Endothelial cell of umbilical vein (primary cell): ENCODE measurements around the gene AGBL4. TPM values are rescaled to one million over a fixed set of nuclear protein-coding genes. Genes with fewer than 3 reads are reported as not detected.

ENCODE experiments used
- BruUV-seq: library from RNA; stranded (reverse); fragments of 400-500 nt; replicated peaks from 2 replicates; lab custom pipeline; 2021; lab: Mats Ljungman, UMichigan
- CTCF ChIA-PET: fragments of 300-600, 350-600 bp; sonication (Branson Sonifier 250); formaldehyde crosslinking; loops from one replicate; lab custom pipeline; 2021; ENCODE audit warnings: antibody characterized with exemption, inconsistent platforms; lab: Charles Lee
- POLR2A ChIA-PET: fragments of 300-600, 350-600 bp; sonication (Branson Sonifier 250); formaldehyde crosslinking; loops from one replicate; lab custom pipeline; 2021; ENCODE audit warnings: antibody characterized with exemption, inconsistent platforms; lab: Charles Lee
- DNase-seq: peaks from one replicate; pipeline ENCODE4 v3.0.0-alpha.2; 2011; ENCODE audit warnings: low read depth, low spot score
- FAIRE-seq: peaks from 2 replicates; lab custom pipeline; 2011; peaks lifted over from hg19 to GRCh38; lab: Jason Lieb, UNC
- H2AFZ ChIP-seq: 2 replicates; pipeline ENCODE4 v1.6.0; 2012; ENCODE audit warnings: low read depth, low read length, control low read depth, inconsistent platforms
- H3K27ac ChIP-seq: 2 replicates; pipeline ENCODE4 v1.5.1; 2011; ENCODE audit warnings: low read depth, mild to moderate bottlenecking, control low read depth, low read length, moderate library complexity; ENCODE audit not compliant: insufficient read depth
- H3K27me3 ChIP-seq, 2 experiments: 2 replicates each; pipeline versions ENCODE4 v1.6.0 to v1.6.1; 2011; ENCODE audit warnings: low read length in 2 of 2, mixed read lengths in 1 of 2; ENCODE audit not compliant: control insufficient read depth in 2 of 2, insufficient read depth in 2 of 2
- H3K36me3 ChIP-seq, 2 experiments: 2 replicates in 1 of 2; 3 replicates in 1 of 2; pipeline ENCODE4 v1.5.1; 2011; ENCODE audit warnings: low read length in 2 of 2, mild to moderate bottlenecking in 1 of 2, moderate library complexity in 1 of 2; ENCODE audit not compliant: control insufficient read depth in 2 of 2, insufficient read depth in 2 of 2; ENCODE audit errors: extremely low read depth in 1 of 2
- H3K4me1 ChIP-seq: 3 replicates; pipeline ENCODE4 v1.5.1; 2011; ENCODE audit warnings: mild to moderate bottlenecking, low read length; ENCODE audit not compliant: control insufficient read depth, insufficient read depth; ENCODE audit errors: extremely low read depth
- H3K4me2 ChIP-seq: 2 replicates; pipeline ENCODE4 v1.6.1; 2011; ENCODE audit warnings: low read length, control low read depth, mixed read lengths; ENCODE audit not compliant: insufficient read depth
- H3K4me3 ChIP-seq, 3 experiments: fragments of 200-600 bp in 1 of 3; sonication (generic), shearing (Covaris generic) in 1 of 3; replicated peaks in 1 of 3; 2 replicates each; pipeline ENCODE4 v1.5.1; 2011 to 2016; ENCODE audit warnings: control low read depth in 3 of 3, low read length in 3 of 3, mild to moderate bottlenecking in 2 of 3, inconsistent platforms in 1 of 3, low read depth in 1 of 3, moderate library complexity in 1 of 3; ENCODE audit not compliant: insufficient read depth in 1 of 3
- H3K79me2 ChIP-seq: 2 replicates; pipeline ENCODE4 v1.6.0; 2012; ENCODE audit warnings: low read length, inconsistent platforms; ENCODE audit not compliant: control insufficient read depth, insufficient read depth
- H3K9ac ChIP-seq: replicated peaks from 2 replicates; pipeline ENCODE3; 2011; ENCODE audit warnings: low read length, control low read depth; ENCODE audit not compliant: insufficient read depth; ENCODE audit errors: extremely low read depth
- H3K9me1 ChIP-seq: replicated peaks from 3 replicates; pipeline ENCODE4 v1.6.0; 2011; ENCODE audit warnings: mild to moderate bottlenecking, low read length; ENCODE audit not compliant: control insufficient read depth, insufficient read depth; ENCODE audit errors: extremely low read depth
- H3K9me3 ChIP-seq: replicated peaks from 2 replicates; pipeline ENCODE4 v1.5.1; 2012; ENCODE audit warnings: low read length, inconsistent platforms; ENCODE audit not compliant: control insufficient read depth, insufficient read depth
- H4K20me1 ChIP-seq: replicated peaks from 2 replicates; pipeline ENCODE3; 2011; ENCODE audit warnings: mild to moderate bottlenecking, low read length; ENCODE audit not compliant: control insufficient read depth, insufficient read depth; ENCODE audit errors: extremely low read depth
- EZH2 ChIP-seq: IDR thresholded peaks from 2 replicates; pipeline ENCODE4 v1.6.1; 2012; ENCODE audit warnings: borderline replicate concordance, low read depth, mild to moderate bottlenecking, moderate library complexity, low read length, inconsistent platforms; ENCODE audit not compliant: severe bottlenecking
- FOS ChIP-seq: IDR thresholded peaks from 2 replicates; pipeline ENCODE4 v1.6.1; 2011; ENCODE audit warnings: mild to moderate bottlenecking, low read length, moderate library complexity, borderline replicate concordance; ENCODE audit not compliant: insufficient read depth
- GATA2 ChIP-seq: IDR thresholded peaks from 2 replicates; pipeline ENCODE4 v1.7.0; 2011; ENCODE audit warnings: low read depth, mild to moderate bottlenecking, moderate library complexity, mixed read lengths, low read length; ENCODE audit not compliant: insufficient read length, insufficient read depth
- JUN ChIP-seq: IDR thresholded peaks from 2 replicates; pipeline ENCODE4 v1.6.1; 2011; ENCODE audit warnings: borderline replicate concordance, low read depth; ENCODE audit not compliant: insufficient read length, insufficient read depth
- MYC ChIP-seq: IDR thresholded peaks from one replicate; pipeline ENCODE4 v1.6.1; 2011; ENCODE audit warnings: mild to moderate bottlenecking, low read depth, low read length
- POLR2A ChIP-seq: IDR thresholded peaks from 2 replicates; pipeline ENCODE4 v1.6.1; 2012; ENCODE audit warnings: low read depth, mild to moderate bottlenecking, control low read depth, low read length
- POLR2AphosphoS5 ChIP-seq: IDR thresholded peaks from 2 replicates; pipeline ENCODE4 v1.6.1; 2012; ENCODE audit warnings: low read depth, mild to moderate bottlenecking, control low read depth, low read length, moderate library complexity; ENCODE audit not compliant: insufficient read depth
- dilution Hi-C: fragments of 300-500 bp; cut with MboI; formaldehyde crosslinking; loops from one replicate; pipeline ENCODE4 v1.15.0; 2019; ENCODE audit warnings: low sequenced_read_pairs; ENCODE audit not compliant: extremely low pct_ligation_motif_present
- intact Hi-C: fragments of 100-400 bp; cut with micrococcal nuclease; formaldehyde crosslinking; loops from one replicate; pipeline ENCODE4 v1.10.0; 2022
- polyA plus RNA-seq, 4 experiments: library from polyadenylated mRNA; depleted of rRNA in 3 of 4; stranded (reverse) in 3 of 4; unstranded in 1 of 4; fragments of >200 nt; gene quantifications; 2 replicates each; pipeline versions ENCODE4 v1.2.1 to v1.2.3, GENCODE V29; 2011 to 2012; ENCODE audit warnings: missing spikeins in 1 of 4
- total RNA-seq: library from RNA; stranded (reverse); gene quantifications from 2 replicates; pipeline ENCODE4 v1.2.3, GENCODE V29; 2021
- TF ChIP-seq, protein P1 (sequence below), 2 donors: IDR thresholded peaks; 1 replicate in 1 of 2; 2 replicates in 1 of 2; pipeline ENCODE4 v1.5.1; 2011; ENCODE audit warnings: low read length in 2 of 2, mild to moderate bottlenecking in 2 of 2, moderate library complexity in 2 of 2, control low read depth in 1 of 2, inconsistent platforms in 1 of 2, low read depth in 1 of 2; ENCODE audit not compliant: insufficient read depth in 1 of 2; ENCODE audit errors: extremely low read depth in 1 of 2
- TF ChIP-seq, protein P2 (sequence below): IDR thresholded peaks from 2 replicates; pipeline ENCODE4 v1.6.1; 2011; ENCODE audit not compliant: insufficient read depth, insufficient read length

Gene AGBL4
- total and polyA plus RNA-seq, 2 donors (not counting 3 experiments of a cell fraction or from before 2014, with no cell fraction given), result not detected

DNA sequence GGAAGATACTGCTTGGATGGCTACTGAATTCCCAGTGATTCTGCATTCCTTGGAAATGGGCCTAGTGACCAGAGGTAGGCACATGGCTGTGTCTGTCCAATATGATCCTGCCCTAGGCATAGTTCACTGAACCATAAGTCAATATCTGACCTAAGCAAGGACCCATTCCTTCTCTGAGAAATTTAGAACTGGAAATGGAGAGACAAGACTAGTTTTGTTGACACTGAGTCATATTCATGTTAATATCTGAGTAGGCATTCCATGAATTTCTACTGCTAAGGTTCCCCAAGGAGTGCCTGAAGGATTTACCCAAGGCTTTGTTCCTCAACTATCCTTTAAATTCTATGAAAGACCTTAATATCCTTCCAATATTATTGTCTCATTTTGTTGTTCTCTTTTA is 917.3 kb downstream of the AGBL4 start:
- intact Hi-C loops, result no loop called here

More for the DNA sequence above, 917.3 kb downstream of the AGBL4 start:
- H3K27ac ChIP-seq, result no peak overlapping the region
- TF ChIP-seq, protein P1, sequence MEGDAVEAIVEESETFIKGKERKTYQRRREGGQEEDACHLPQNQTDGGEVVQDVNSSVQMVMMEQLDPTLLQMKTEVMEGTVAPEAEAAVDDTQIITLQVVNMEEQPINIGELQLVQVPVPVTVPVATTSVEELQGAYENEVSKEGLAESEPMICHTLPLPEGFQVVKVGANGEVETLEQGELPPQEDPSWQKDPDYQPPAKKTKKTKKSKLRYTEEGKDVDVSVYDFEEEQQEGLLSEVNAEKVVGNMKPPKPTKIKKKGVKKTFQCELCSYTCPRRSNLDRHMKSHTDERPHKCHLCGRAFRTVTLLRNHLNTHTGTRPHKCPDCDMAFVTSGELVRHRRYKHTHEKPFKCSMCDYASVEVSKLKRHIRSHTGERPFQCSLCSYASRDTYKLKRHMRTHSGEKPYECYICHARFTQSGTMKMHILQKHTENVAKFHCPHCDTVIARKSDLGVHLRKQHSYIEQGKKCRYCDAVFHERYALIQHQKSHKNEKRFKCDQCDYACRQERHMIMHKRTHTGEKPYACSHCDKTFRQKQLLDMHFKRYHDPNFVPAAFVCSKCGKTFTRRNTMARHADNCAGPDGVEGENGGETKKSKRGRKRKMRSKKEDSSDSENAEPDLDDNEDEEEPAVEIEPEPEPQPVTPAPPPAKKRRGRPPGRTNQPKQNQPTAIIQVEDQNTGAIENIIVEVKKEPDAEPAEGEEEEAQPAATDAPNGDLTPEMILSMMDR (IDR thresholded peaks at IDR 0.05; ENCODE audit: extremely low read depth in 1 of 2, insufficient read depth in 1 of 2, low read depth in 1 of 2, low read length in 2 of 2), result no peak
- TF ChIP-seq FOS, result no peak
- TF ChIP-seq POLR2AphosphoS5, result no peak
- TF ChIP-seq MYC, result no peak
- TF ChIP-seq, protein P2, sequence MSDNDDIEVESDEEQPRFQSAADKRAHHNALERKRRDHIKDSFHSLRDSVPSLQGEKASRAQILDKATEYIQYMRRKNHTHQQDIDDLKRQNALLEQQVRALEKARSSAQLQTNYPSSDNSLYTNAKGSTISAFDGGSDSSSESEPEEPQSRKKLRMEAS, result no peak
- TF ChIP-seq POLR2A, result no peak
- no peak for TF ChIP-seq EZH2
- TF ChIP-seq GATA2, result no peak
- no peak for TF ChIP-seq JUN
- no TSS peak for BruUV-seq
- no peak overlapping the region for H3K9ac ChIP-seq
- H3K9me1 ChIP-seq, result no peaks in the 10 kb centered on the region
- H3K9me3 ChIP-seq, result peaks cover 4% of the 10 kb centered on the region
- H3K4me1 ChIP-seq, result no peaks in the 10 kb centered on the region
- FAIRE-seq (no peak), DNase-seq (no peak)
- ChIA-PET POLR2A (no interaction called here), CTCF (no interaction called here)
- no peak overlapping the region for H3K4me2 ChIP-seq
- dilution Hi-C loops, result no loop called here
- H4K20me1 ChIP-seq, result no peaks in the 10 kb centered on the region
- no peaks in the 10 kb centered on the region for H3K79me2 ChIP-seq
- no peaks in the 10 kb centered on the region for H3K27me3 ChIP-seq
- H3K36me3 ChIP-seq, result no peaks in the 10 kb centered on the region
- H3K4me3 ChIP-seq, result no peak overlapping the region
- no peak overlapping the region for H2AFZ ChIP-seq
